GM19238 (cell line): ENCODE measurements around the gene PTCH1.

Experiments used
- DNase-seq: peaks from one replicate; pipeline ENCODE4 v3.0.0; 2011; ENCODE audit warnings: low spot score; ENCODE audit not compliant: insufficient read length

PTCH1 gene

GRCh38 chr9:95465115-95465514 is 51.7 kb downstream of the PTCH1 start:
- no peak for DNase-seq

DNA sequence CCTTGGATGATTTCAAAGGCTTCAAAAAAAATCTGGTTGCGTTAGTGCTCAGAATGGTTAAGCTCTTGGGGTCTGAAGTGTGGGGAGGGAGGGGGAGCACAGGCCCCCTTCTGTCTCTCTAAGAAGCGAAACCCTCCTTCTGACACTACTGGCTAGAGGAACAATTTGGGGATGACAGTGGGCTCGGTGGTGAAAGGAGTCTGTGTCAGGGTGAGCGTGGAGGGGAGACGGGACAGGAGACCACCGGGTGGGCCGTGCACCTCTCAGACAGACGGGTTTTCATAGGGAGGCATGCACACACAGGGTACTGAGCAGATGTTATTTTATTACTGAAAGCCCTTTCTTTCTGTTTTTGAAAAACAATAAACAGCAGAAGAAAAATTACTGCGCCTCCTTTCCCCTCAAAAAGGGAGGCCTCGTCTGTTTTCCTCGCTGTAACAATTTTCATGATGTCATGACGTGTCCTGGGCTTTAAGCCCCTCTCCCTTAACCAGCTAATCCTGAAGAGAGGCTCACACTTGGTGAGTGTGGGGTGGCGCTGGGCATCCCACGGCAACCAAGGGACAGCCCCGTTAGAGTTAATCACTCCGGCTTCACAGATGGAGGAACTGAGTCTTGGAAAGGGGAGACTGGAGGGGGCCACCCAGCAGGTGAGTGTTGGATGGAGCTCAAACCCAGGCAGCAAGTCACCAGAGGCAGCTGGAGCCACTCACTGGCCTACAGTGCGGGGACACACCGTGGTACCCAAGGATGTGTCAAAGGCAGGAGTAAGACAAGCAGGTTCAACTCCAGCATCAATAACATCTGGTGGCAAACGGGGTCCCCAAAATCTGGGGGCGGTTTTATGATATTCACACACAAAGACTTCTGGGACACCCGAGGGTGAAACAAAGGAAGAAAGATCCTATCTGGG is 53.4 kb downstream of the PTCH1 start:
- peak; percentile 35 for DNase-seq

GRCh38 chr9:95462249-95463147 is 54.3 kb downstream of the PTCH1 start:
- DNase-seq = peak; percentile 76

DNA sequence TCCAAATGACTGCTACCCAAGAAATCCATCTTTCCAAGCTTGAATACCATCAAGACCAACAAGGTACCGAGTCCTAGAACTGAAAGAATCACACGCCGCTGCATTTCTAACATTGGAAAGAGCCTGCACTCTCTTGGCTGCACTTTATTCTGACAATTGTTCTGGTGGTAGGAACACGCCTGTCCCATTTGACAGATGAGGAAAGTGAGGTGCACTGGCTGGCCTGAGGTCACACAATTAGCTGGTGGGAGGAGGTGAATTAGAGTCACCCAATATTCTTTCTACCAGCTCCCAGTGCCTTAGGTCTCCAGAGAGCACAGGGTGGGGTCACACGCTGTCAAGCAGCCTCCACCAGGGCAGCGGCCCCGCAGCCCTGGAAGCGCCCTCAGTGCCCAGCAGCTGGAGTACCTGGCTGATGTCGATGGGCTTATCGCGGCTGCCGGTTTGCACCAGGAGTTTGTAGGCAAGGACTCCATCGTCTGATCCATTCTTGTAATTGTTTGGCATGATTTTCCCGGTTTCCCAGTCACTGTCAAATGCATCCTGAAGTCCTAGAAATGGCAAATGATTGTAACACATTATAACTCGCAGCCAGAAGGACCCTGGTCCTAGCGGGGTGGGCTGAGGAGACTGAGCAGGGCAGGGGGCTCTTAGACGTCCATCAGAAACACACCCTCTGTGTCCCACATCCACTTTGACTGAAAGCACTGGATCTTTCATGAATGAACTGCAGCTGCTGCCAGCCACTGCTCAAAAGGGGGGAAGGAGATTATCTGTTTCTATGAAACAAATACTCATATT is 55.1 kb downstream of the PTCH1 start:
- no peak for DNase-seq

DNA sequence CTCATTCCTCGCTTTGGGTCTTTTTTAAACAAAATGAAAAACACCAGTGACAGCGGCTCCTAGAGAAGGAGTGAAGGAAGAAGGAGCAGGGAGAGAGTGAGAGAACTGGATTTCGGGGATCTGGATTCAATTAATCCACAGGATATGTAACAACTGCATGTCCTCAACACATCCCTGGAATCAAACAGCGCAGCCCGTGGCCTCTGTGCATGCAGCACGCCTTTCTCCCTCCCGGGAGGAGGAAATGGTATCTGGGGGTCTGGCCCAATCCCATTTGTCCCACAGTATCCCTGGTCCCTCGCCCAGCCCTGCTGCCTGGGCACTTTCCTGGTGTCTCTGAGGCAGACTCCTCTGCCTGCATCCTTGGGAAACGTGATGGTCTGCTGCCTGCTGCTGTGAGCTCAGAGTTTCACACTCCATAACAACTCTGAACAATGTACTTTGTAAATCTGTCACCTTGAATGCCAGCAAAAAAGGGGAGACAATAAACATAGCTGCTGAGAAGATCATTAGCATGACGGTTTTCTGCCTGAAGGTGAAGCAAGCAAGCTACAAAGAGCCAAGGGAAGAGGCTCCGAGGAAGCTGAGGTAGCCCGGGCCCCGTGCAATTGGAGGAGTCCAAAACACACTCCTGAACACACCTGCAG is 56.1 kb downstream of the PTCH1 start:
- DNase-seq = no peak

GRCh38 chr9:95459851-95460517 is 56.8 kb downstream of the PTCH1 start:
- DNase-seq = no peak

GRCh38 chr9:95459178-95459577 is 57.6 kb downstream of the PTCH1 start:
- DNase-seq = no peak

DNA sequence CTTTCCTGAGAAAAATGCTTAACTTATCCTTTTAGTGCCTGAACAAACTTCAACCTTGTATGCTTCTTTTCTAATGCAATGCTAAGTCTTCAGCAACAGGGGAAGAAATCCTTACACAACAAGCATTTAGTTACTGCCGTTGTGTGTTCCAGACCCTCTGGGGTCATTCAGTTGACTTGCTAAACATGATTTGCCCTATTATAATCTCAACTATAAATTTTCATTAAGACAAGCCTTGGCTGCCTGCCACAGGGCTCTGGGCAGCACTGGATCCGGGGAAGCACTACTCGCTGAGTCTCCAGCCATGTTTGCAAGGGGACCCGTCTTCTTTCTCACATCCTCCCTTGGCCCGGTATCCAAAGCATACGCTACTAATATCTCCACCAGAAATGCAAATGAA is 58.1 kb downstream of the PTCH1 start:
- DNase-seq = no peak

GRCh38 chr9:95457769-95458168 is 59.0 kb downstream of the PTCH1 start:
- DNase-seq = no peak

GRCh38 chr9:95455714-95456113 is 61.1 kb downstream of the PTCH1 start:
- DNase-seq = no peak

DNA sequence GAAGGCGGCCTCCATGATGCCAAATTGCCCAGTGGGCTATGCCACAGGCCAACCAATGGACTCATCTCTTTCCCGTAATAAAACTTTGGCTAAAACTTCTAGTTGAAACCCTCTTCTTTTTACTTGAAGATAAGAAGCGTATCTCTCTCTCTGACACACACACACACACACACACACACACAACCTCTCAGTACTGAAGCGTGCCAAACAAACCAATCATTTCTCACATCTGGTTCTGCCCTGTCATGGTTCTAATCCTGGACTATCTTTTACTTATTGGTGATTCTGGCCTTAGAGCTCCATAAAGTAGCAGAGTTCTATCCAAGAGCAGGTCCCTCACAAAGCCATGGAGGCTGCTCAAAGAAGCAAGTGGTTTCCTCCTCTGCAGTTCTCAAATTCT is 64.6 kb downstream of the PTCH1 start:
- DNase-seq = no peak

GRCh38 chr9:95451065-95451426 is 65.7 kb downstream of the PTCH1 start:
- DNase-seq = no peak

DNA sequence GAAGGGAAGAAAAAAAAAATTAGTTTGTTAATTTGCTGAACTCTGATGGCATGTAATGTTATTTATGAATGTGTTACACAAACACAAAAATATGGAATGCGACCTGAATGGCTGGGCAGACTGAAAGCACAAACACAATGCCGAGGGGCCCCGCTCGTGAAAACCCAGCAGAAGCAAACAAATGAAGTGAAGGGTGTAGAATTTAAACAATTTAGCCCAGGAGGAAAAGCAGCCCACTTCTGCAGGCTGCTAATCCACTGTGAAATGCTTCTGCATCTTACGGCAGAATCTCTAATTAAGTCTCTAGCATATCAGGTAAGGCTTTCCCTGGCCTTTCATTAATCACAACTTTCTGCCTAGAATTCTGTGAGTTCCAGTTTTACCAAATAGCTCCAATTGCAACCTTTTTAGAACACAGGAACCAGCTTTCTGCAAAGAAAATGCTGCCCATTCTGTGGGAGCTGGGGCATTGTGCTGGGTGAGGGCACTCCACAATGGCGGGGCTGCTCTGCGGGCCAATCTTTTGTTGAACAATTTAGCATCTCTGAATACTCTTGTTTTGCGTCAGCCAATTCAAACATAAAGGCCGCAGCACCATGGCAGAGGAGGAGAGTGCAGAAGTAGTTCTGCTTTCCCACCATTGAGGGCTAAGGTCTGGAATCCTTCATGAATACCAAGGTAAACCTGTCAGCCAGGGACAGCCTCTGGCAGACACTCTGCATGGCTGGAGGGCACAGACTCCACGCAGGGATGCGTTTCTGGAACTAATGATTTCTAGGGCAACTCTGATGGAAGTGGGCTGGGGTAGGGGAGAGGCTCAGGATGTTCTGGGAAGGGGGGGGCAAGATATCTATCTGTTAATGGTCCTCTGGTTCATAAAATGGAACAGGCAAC is 66.4 kb downstream of the PTCH1 start:
- DNase-seq = no peak

- DNase-seq = no peak
These were observed 67.8 kb downstream of the PTCH1 start for GRCh38 chr9:95449016-95449415.

- DNase-seq = no peak
These were observed 68.9 kb downstream of the PTCH1 start for GRCh38 chr9:95447660-95448420.

GRCh38 chr9:95446984-95447383 is 69.8 kb downstream of the PTCH1 start:
- no peak for DNase-seq

- no peak for DNase-seq
These were observed 70.5 kb downstream of the PTCH1 start for GRCh38 chr9:95446259-95446658.

- no peak for DNase-seq
These were observed 72.6 kb downstream of the PTCH1 start for GRCh38 chr9:95444160-95444559.

GRCh38 chr9:95443301-95443700 is 73.5 kb downstream of the PTCH1 start:
- no peak for DNase-seq
